ENCODE measurements around the gene BSDC1. TPM values are rescaled to one million over a fixed set of nuclear protein-coding genes. Genes with fewer than 3 reads are reported as not detected.
"Not testable (repeated sequence)": the region's sequence is repeated elsewhere in the genome, so short reads cannot be mapped to it uniquely, and the experiment has no call there.

BSDC1 gene
- 45.1 and 50.0 TPM in 2 replicates for total RNA-seq (2014; rRNA removed; shearing (Covaris generic); ENCODE audit: low replicate concordance)

- Histone ChIP-seq H3K4me3 (ENCODE audit: low read length) (peak within 1 kb of the TSS; percentile 92), H2AFZ (ENCODE audit: low read length) (peak within 1 kb of the TSS; percentile 94), H3K36me3 (ENCODE audit: insufficient read depth, low read length) (peaks cover 1% of the 10 kb centered on the region; the same call in 1 of the 2 replicates), H3K9me3 (ENCODE audit: low read length) (no peaks in the 10 kb centered on the region), H3K79me2 (ENCODE audit: low read length) (peaks cover 28% of the 10 kb centered on the region), H3K4me2 (ENCODE audit: low read depth, low read length, poor library complexity, severe bottlenecking) (peak within 1 kb of the TSS; percentile 97), H3K9ac (ENCODE audit: low read length) (peak within 1 kb of the TSS; percentile 84), H3K27me3 (ENCODE audit: low read length) (no peaks in the 10 kb centered on the region), H3K4me1 (ENCODE audit: low read length) (peaks cover 16% of the 10 kb centered on the region), H3K27ac (ENCODE audit: low read length) (peak within 1 kb of the TSS; percentile 16; the same call in 1 of the 2 replicates), H3K9me2 (replicated peaks; ENCODE audit: insufficient read depth, low read length) (no peaks in the 10 kb centered on the region), H4K20me1 (ENCODE audit: insufficient read depth, low read depth, low read length) (no peaks in the 10 kb centered on the region)
- DNase-seq: peak; percentile 99
Measured at GRCh38 chr1:32394141-32394889, at the start of gene BSDC1. Gene BSDC1 (minus strand): TSS chr1:32394441. CDS start chr1:32394414, 27 bp downstream.

GRCh38 chr1:32441467-32441866 is 47.2 kb upstream of the BSDC1 start:
- H3K9me3 ChIP-seq (ENCODE audit: low read length); H3K27me3 ChIP-seq (ENCODE audit: low read length); H3K27ac ChIP-seq (ENCODE audit: low read length); H3K79me2 ChIP-seq (ENCODE audit: low read length); H3K9me2 ChIP-seq (replicated peaks; ENCODE audit: insufficient read depth, low read length); H2AFZ ChIP-seq (ENCODE audit: low read length); H3K4me2 ChIP-seq (ENCODE audit: low read depth, low read length, poor library complexity, severe bottlenecking); H4K20me1 ChIP-seq (ENCODE audit: insufficient read depth, low read depth, low read length); DNase-seq; H3K9ac ChIP-seq (ENCODE audit: low read length); H3K4me1 ChIP-seq (ENCODE audit: low read length); H3K4me3 ChIP-seq (ENCODE audit: low read length); H3K36me3 ChIP-seq (ENCODE audit: insufficient read depth, low read length): not testable (repeated sequence)

- H3K9me3 ChIP-seq (ENCODE audit: low read length); H3K27ac ChIP-seq (ENCODE audit: low read length); H3K4me2 ChIP-seq (ENCODE audit: low read depth, low read length, poor library complexity, severe bottlenecking); H3K9ac ChIP-seq (ENCODE audit: low read length); H2AFZ ChIP-seq (ENCODE audit: low read length); H3K9me2 ChIP-seq (replicated peaks; ENCODE audit: insufficient read depth, low read length); DNase-seq; H3K79me2 ChIP-seq (ENCODE audit: low read length); H3K4me1 ChIP-seq (ENCODE audit: low read length); H3K27me3 ChIP-seq (ENCODE audit: low read length); H3K36me3 ChIP-seq (ENCODE audit: insufficient read depth, low read length); H3K4me3 ChIP-seq (ENCODE audit: low read length); H4K20me1 ChIP-seq (ENCODE audit: insufficient read depth, low read depth, low read length): not testable (repeated sequence)
Measured at GRCh38 chr1:32438777-32439176, 44.5 kb upstream of the BSDC1 start.

- H3K9ac ChIP-seq (ENCODE audit: low read length): no peak overlapping the region
- H3K27ac ChIP-seq (ENCODE audit: low read length): no peak overlapping the region
- no peaks in the 10 kb centered on the region for H3K4me1 ChIP-seq (ENCODE audit: low read length)
- no peaks in the 10 kb centered on the region for H3K79me2 ChIP-seq (ENCODE audit: low read length)
- DNase-seq: no peak
- H3K4me3 ChIP-seq (ENCODE audit: low read length): no peak overlapping the region
- H3K27me3 ChIP-seq (ENCODE audit: low read length): no peaks in the 10 kb centered on the region
- no peak overlapping the region for H3K4me2 ChIP-seq (ENCODE audit: low read depth, low read length, poor library complexity, severe bottlenecking)
- no peaks in the 10 kb centered on the region for H3K36me3 ChIP-seq (ENCODE audit: insufficient read depth, low read length)
- no peaks in the 10 kb centered on the region for H3K9me2 ChIP-seq (replicated peaks; ENCODE audit: insufficient read depth, low read length)
- H2AFZ ChIP-seq (ENCODE audit: low read length): no peak overlapping the region
- H3K9me3 ChIP-seq (ENCODE audit: low read length): no peaks in the 10 kb centered on the region
- H4K20me1 ChIP-seq (ENCODE audit: insufficient read depth, low read depth, low read length): no peaks in the 10 kb centered on the region
Measured at GRCh38 chr1:32438136-32438535, 43.9 kb upstream of the BSDC1 start.

DNA sequence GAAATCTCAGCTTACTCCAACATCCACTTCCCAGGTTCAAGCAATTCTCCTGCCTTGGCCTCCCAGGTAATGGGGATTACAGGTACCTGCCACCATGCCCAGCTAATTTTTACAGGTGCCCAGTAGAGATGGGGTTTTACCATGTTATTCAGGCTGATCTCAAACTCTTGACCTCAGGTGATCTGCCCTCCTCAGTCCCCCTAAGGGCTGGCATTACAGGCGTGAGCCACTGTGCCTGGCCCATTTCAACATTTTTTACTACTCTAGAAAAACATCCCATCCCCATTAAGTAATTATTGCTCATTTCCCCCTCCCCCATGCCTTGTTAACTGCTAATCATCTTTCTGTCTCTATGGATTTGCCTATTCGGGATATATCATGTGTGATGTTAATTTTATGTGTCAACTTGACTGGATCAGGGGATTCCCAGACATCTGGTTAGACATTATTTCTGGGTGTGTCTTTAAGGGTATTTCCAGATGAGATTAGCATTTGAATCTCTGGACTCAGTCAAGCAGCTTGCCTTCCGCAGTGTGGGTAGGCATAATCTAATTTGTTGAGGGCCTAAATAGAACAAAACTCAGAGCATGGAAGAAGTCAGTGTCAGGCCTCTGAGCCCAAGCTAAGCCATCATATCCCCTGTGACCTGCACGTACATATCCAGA is 37.6 kb upstream of the BSDC1 start:
- H3K4me1 ChIP-seq (ENCODE audit: low read length): peaks cover 8% of the 10 kb centered on the region
- no peaks in the 10 kb centered on the region for H4K20me1 ChIP-seq (ENCODE audit: insufficient read depth, low read depth, low read length)
- H3K27ac ChIP-seq (ENCODE audit: low read length): no peak overlapping the region
- H3K4me3 ChIP-seq (ENCODE audit: low read length): no peak overlapping the region
- no peaks in the 10 kb centered on the region for H3K36me3 ChIP-seq (ENCODE audit: insufficient read depth, low read length)
- H2AFZ ChIP-seq (ENCODE audit: low read length): no peak overlapping the region
- H3K9me2 ChIP-seq (replicated peaks; ENCODE audit: insufficient read depth, low read length): no peaks in the 10 kb centered on the region
- H3K27me3 ChIP-seq (ENCODE audit: low read length): no peaks in the 10 kb centered on the region
- H3K9me3 ChIP-seq (ENCODE audit: low read length): no peaks in the 10 kb centered on the region
- H3K9ac ChIP-seq (ENCODE audit: low read length): no peak overlapping the region
- DNase-seq: peak; percentile 36
- no peak overlapping the region for H3K4me2 ChIP-seq (ENCODE audit: low read depth, low read length, poor library complexity, severe bottlenecking)
- no peaks in the 10 kb centered on the region for H3K79me2 ChIP-seq (ENCODE audit: low read length)

DNA sequence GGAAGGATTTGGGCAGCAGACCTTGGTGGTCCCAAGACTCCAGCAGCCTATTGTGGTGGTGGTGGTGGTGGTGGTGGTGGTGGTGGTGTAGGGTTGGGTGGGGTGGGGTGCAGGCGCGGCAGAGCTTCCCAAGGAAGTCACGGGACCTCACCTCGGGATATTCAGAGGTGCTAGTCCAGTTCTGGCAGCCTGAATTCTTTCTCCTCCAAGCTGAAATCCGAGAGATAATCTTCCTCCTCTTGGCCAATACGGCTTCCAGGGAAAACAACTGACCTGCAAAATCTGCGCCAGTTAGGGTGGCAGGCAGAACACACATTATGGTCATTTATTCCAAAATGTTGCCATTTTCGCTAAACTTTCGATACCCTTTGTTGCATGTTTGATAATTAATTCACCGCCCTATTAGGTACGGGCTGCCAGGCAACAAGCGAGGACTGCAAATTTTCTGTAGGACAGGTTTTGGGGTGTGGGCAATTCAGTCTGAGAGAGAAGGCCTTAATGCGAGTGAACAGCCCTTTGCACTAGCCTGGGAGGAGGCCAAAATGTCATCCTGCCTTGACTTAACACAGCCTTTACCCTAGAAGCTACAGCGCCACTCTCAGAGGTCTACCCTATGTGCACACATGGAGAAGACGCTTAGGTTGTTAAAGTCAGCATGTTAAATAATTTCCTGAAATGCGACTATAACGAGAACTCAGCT is 33.2 kb upstream of the BSDC1 start:
- H3K27me3 ChIP-seq (ENCODE audit: low read length): no peaks in the 10 kb centered on the region
- DNase-seq: peak; percentile 24
- no peak overlapping the region for H3K4me3 ChIP-seq (ENCODE audit: low read length)
- no peak overlapping the region for H2AFZ ChIP-seq (ENCODE audit: low read length)
- no peak overlapping the region for H3K9ac ChIP-seq (ENCODE audit: low read length)
- H4K20me1 ChIP-seq (ENCODE audit: insufficient read depth, low read depth, low read length): no peaks in the 10 kb centered on the region
- no peak overlapping the region for H3K27ac ChIP-seq (ENCODE audit: low read length)
- H3K9me3 ChIP-seq (ENCODE audit: low read length): no peaks in the 10 kb centered on the region
- H3K79me2 ChIP-seq (ENCODE audit: low read length): no peaks in the 10 kb centered on the region
- no peak overlapping the region for H3K4me2 ChIP-seq (ENCODE audit: low read depth, low read length, poor library complexity, severe bottlenecking)
- no peaks in the 10 kb centered on the region for H3K9me2 ChIP-seq (replicated peaks; ENCODE audit: insufficient read depth, low read length)
- H3K4me1 ChIP-seq (ENCODE audit: low read length): peaks cover 24% of the 10 kb centered on the region
- no peaks in the 10 kb centered on the region for H3K36me3 ChIP-seq (ENCODE audit: insufficient read depth, low read length)

DNA sequence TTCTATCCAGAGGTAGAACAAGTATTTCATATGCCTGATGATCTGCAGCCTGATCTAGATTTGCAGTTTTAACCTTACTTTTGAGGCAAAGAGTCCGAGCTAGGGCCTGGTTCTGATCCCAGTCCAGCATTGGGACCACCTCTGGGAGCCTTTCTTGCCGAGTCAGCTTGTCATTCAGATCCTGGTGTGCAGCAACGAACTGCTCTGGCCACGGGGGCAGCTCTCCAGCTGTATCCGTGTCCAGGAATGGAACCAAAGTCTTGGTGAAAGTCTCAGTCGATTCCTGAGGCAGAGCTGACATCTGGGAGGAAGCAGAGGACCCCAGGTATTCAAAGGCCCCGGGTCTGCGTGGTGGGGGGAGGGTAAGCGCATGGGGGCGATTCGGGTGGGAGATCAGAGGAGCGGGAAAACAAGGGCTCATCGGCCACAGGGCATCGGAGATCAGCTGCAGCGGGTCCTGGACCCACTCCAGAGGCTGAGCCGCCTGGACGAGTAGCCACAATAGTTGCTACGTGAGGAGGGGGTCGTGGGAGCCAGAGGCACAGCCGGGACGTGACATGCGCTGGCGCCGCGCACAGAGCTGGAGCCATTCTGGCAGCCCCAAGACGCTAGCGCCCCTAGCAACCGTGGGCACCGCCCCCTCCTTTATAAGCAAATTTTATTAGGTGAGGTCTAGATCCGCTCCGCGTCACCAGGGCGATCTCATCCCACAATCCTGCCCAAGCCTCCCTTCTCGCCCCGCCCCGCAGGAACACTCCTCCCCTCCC is 32.4 kb upstream of the BSDC1 start:
- Histone ChIP-seq H3K36me3 (ENCODE audit: insufficient read depth, low read length) (no peaks in the 10 kb centered on the region), H3K27me3 (ENCODE audit: low read length) (no peaks in the 10 kb centered on the region), H3K79me2 (ENCODE audit: low read length) (no peaks in the 10 kb centered on the region), H3K9ac (ENCODE audit: low read length) (0 out of 2 replicates have a peak overlapping the region, but pooled peaks have one; percentile 1), H3K9me3 (ENCODE audit: low read length) (no peaks in the 10 kb centered on the region), H2AFZ (ENCODE audit: low read length) (no peak overlapping the region), H3K4me2 (ENCODE audit: low read depth, low read length, poor library complexity, severe bottlenecking) (peak overlapping the region; percentile 58), H4K20me1 (ENCODE audit: insufficient read depth, low read depth, low read length) (no peaks in the 10 kb centered on the region), H3K4me3 (ENCODE audit: low read length) (peak overlapping the region; percentile 45; the same call in 1 of the 2 replicates), H3K9me2 (replicated peaks; ENCODE audit: insufficient read depth, low read length) (no peaks in the 10 kb centered on the region), H3K4me1 (ENCODE audit: low read length) (peaks cover 24% of the 10 kb centered on the region), H3K27ac (ENCODE audit: low read length) (no peak overlapping the region)
- peak; percentile 62 for DNase-seq

Measured in Karpas-422 (cell line).